ENCODE measurements around the gene CC2D1B. TPM values are rescaled to one million over a fixed set of nuclear protein-coding genes. Genes with fewer than 3 reads are reported as not detected.
"Not testable (repeated sequence)": the region's sequence is repeated elsewhere in the genome, so short reads cannot be mapped to it uniquely, and the experiment has no call there.

CC2D1B gene
- total and polyA plus RNA-seq, 9 of the 15 experiments (the other 6 are each of a cell fraction or from before 2014, with no cell fraction given) = 1.2 to 33.6 (median 25.5) TPM

- POLR2A ChIA-PET = interaction anchor here (0.6 to 1.2 kb wide), 2 partner anchors 14 to 21 kb away, joined by 3 read pairs; no protein-coding TSS in a partner anchor
- H2AFZ ChIP-seq (ENCODE audit: low read depth, low read length); ATAC-seq; H3K9me1 ChIP-seq (ENCODE audit: control insufficient read depth, insufficient read depth, low read length); intact Hi-C loops (cut with micrococcal nuclease); FAIRE-seq; DNase-seq (ENCODE audit: extremely low read depth in 1 of 4, low spot score in 3 of 4); H3K27ac ChIP-seq (ENCODE audit: extremely low read depth, low read depth, low read length); H4K20me1 ChIP-seq (replicated peaks; ENCODE audit: control insufficient read depth, insufficient read depth, low read length); in situ Hi-C loops (cut with MboI); H3K9ac ChIP-seq (ENCODE audit: insufficient read depth in 1 of 2, low read depth in 2 of 2, low read length in 2 of 2); BruUV-seq (replicated peaks); H3K4me3 ChIP-seq; H3K4me2 ChIP-seq (ENCODE audit: insufficient read depth, low read length); CTCF ChIA-PET (ENCODE audit: low intra/inter-chr PET ratio); H3K27me3 ChIP-seq (ENCODE audit: control insufficient read depth in 2 of 2, insufficient read depth in 2 of 2, low read length in 2 of 2); H3K9me3 ChIP-seq (replicated peaks; ENCODE audit: control insufficient read depth, insufficient read depth, low read depth, low read length): not testable (repeated sequence)
- H3K4me1 ChIP-seq (replicated peaks in 1 of 2; ENCODE audit: control insufficient read depth in 2 of 2, insufficient read depth in 2 of 2, low read length in 2 of 2) = peaks cover 13 to 31% of the 10 kb centered on the region in 2 experiments
- WGBS (ENCODE audit: insufficient coverage, low coverage, missing lambda C conversion rate) = 80% methylated on average over 1 of the region's 1 CpG
- H3K36me3 ChIP-seq (ENCODE audit: control insufficient read depth, insufficient read depth, low read length) = peaks cover 43% of the 10 kb centered on the region
- peaks cover 11% of the 10 kb centered on the region for H3K79me2 ChIP-seq (ENCODE audit: control insufficient read depth, insufficient read depth, low read length)
These were observed 3.8 kb upstream of the CC2D1B start for GRCh38 chr1:52369851-52370250.

DNA sequence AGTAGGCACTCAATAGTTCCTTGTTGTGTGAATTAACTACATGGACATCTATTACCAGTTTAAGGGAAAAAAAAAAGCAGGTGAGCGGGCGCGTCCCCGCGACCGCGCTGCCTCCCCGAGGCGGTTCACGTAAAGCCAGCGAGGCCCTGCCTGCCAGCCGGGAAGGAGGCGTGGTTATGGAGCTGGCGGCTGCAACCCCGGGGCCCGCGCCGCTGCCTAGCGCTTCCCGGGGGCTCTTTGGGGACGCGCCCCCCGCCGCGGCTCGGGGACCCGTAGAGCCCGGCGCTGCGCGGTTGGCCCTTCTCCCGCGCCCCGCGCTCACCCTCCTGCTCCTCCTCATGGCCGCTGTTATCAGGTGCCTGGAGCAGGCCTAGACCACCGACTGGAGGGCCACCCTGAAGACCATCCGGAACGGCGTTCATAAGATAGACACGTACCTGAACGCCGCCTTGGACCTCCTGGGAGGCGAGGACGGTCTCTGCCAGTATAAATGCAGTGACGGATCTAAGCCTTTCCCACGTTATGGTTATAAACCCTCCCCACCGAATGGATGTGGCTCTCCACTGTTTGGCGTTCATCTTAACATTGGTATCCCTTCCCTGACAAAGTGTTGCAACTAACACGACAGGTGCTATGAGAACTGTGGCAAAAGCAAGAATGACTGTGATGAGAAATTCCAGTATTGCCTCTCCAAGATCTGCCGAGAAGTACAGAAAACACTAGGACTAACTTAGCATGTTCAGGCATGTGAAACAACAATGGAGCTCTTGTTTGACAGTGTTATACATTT lies 2.6 kb upstream of the CC2D1B start:
- no peak for FAIRE-seq
- Histone ChIP-seq H3K79me2 (ENCODE audit: control insufficient read depth, insufficient read depth, low read length) (peaks cover 22% of the 10 kb centered on the region), H3K9ac (ENCODE audit: insufficient read depth in 1 of 2, low read depth in 2 of 2, low read length in 2 of 2) (no peak overlapping the region), H3K27ac (ENCODE audit: extremely low read depth, low read depth, low read length) (no peak overlapping the region), H3K9me1 (ENCODE audit: control insufficient read depth, insufficient read depth, low read length) (peaks cover 5% of the 10 kb centered on the region), H2AFZ (ENCODE audit: low read depth, low read length) (no peak overlapping the region), H3K4me2 (ENCODE audit: insufficient read depth, low read length) (no peak overlapping the region), H3K4me3 (no peak overlapping the region), H3K36me3 (ENCODE audit: control insufficient read depth, insufficient read depth, low read length) (peaks cover 40% of the 10 kb centered on the region), H4K20me1 (replicated peaks; ENCODE audit: control insufficient read depth, insufficient read depth, low read length) (no peaks in the 10 kb centered on the region), H3K27me3 (ENCODE audit: control insufficient read depth in 2 of 2, insufficient read depth in 2 of 2, low read length in 2 of 2) (no peaks in the 10 kb centered on the region), H3K9me3 (replicated peaks; ENCODE audit: control insufficient read depth, insufficient read depth, low read depth, low read length) (no peaks in the 10 kb centered on the region), H3K4me1 (replicated peaks in 1 of 2; ENCODE audit: control insufficient read depth in 2 of 2, insufficient read depth in 2 of 2, low read length in 2 of 2) (peaks cover 21 to 34% of the 10 kb centered on the region in 2 experiments)
- no peak for ATAC-seq
- no TSS peak for BruUV-seq (replicated peaks)
- in situ Hi-C loops (cut with MboI) = no loop called here
- no peak for DNase-seq (ENCODE audit: extremely low read depth in 1 of 4, low spot score in 3 of 4)
- intact Hi-C loops (cut with micrococcal nuclease) = no loop called here
- ChIA-PET CTCF (ENCODE audit: low intra/inter-chr PET ratio) (no interaction called here), POLR2A (interaction anchor here (0.6 to 1.2 kb wide), 4 partner anchors 11 to 950 kb away, joined by 3 read pairs; no protein-coding TSS in a partner anchor)
- 98% methylated on average over 34 of the region's 51 CpGs for WGBS (ENCODE audit: insufficient coverage, low coverage, missing lambda C conversion rate)
- TF ChIP-seq TCFL5 (CRISPR knock-in tag; conservative IDR thresholded peaks at IDR 0.05) = no peak
- TF ChIP-seq CCNT2 (IDR thresholded peaks at IDR 0.05; ENCODE audit: borderline replicate concordance, extremely low read depth, insufficient read length, low read depth, low read length) = no peak
- TF ChIP-seq ZNF655 (CRISPR knock-in tag; IDR thresholded peaks at IDR 0.05) = no peak
- TF ChIP-seq CHD1 (IDR thresholded peaks at IDR 0.05; ENCODE audit: low read length) = no peak
- no peak for TF ChIP-seq ZNF408 (CRISPR knock-in tag; IDR thresholded peaks at IDR 0.05; ENCODE audit: low read depth)
- no peak for TF ChIP-seq SAFB2 (IDR thresholded peaks at IDR 0.05; ENCODE audit: borderline replicate concordance, low read depth, low read length, severe bottlenecking)
- TF ChIP-seq YY1 (IDR thresholded peaks at IDR 0.05; ENCODE audit: borderline replicate concordance in 1 of 3, control insufficient read depth in 1 of 3, extremely low read depth in 1 of 3, insufficient read depth in 3 of 3, insufficient read length in 1 of 3, insufficient replicate concordance in 2 of 3, low read depth in 1 of 3, low read length in 2 of 3) = no peak
- TF ChIP-seq NONO (IDR thresholded peaks at IDR 0.05; ENCODE audit: low read depth in 2 of 2, low read length in 1 of 2) = no peak
- peak; percentile 62 for TF ChIP-seq POLR2G (IDR thresholded peaks at IDR 0.05; ENCODE audit: low read depth, low read length)
